ENCODE results near the gene LTB.
A peak's percentile ranks its signal among the peaks of the same experiment; 100 is the strongest.
"Not testable (repeated sequence)": the region's sequence is repeated elsewhere in the genome, so short reads cannot be mapped to it uniquely, and the experiment has no call there.

Gene LTB

DNA sequence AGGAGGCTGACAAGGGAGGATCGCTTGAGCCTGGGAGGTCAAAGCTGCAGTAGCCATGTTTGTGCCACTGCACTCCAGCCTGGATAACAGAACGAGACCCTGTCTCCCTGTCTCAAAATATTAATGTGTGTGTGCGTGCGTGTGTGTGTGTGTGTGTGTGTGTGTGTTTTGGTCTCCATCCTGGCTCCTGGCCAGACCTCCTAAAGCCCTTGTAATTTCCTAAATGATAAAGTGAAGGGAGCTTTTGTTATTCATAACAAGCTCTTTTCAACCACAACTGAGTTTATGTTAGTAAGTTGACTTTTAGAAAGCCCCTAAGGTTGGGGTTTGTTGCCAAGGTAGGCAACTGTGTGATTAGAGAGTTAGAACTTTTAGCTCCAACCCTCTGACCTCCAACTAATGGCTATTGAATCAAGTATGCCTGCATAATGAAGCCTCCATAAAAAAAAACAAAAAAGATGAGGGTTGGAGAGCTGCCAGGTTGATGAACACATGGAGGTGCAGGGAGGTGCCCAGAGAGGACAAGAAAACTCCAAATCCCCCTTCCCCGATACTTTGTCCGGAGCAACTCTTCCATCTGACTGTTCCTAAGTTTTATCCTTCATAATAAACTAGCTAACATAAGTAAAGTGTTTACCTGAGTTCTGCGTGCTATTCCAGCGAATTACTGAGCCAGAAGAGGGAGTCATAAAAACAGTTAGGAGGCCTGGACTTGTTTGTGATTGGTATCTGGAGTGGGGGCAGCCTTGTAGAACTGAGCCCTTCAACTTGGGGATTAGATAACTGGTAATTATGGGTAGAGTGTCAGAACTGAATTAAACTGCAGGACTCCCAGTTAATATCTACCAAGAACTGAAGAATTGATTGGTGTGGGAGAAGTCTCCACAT lies 27.5 kb upstream of the LTB start:
- no peak for DNase-seq (ENCODE audit: low read depth)

DNA sequence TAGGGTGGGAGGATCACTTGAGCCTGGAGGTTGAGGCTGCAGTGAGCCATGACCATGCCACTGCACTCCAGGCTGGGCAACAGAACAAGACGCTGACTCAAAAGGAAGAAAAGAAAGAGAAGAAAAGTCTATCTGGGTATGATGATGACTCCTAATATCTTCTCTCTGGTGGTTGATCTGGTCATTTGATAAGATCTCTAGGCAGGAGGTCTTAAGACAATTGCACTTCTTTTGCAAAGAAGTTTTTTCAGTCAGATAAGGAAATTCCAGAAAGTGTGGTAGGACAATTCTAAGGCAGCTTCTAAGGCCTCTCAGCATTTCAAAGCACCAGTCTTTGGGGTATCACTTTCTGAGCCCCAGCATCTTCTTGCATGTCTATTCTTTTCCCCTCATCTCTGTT lies 25.1 kb upstream of the LTB start:
- peak; percentile 21 for DNase-seq (ENCODE audit: low read depth)

DNA sequence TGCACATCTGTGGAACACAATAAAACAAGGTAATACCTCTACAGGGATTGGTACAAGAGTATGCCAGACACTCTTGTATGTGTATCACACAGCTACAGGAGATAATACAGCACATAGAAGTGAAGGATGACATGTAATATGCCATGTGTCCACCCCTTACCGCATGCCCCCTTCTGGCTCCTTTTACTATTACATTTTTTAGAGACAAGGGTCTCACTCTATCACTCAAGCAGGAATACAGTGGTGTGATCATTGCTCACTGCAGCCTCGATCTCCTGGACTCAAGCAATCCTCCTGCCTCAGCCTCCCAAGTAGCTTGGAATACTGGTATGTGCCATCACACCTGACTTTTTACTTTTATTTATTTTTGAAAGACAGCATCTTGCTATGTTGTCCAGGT lies 14.8 kb upstream of the LTB start:
- DNase-seq (ENCODE audit: low read depth): peak; percentile 55

DNA sequence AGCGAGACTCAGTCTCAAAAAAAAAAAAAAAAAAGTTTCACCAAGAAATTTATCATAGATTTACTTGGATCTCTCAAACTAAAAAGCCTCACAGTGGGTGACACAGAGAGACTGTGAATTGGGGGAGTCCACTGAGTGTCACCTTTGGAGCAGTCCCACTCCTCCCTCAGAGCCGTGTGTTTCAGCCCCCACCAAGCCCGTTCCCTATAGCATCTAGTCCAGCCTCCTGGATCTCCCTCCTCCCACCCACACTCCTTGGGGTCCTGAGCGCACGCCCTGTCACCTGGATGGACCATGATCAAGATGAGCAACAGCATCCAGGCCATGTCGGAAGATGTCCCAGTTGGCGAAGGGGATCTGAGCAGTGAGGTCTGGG lies 10.2 kb upstream of the LTB start:
- no peak for DNase-seq (ENCODE audit: low read depth)

DNA sequence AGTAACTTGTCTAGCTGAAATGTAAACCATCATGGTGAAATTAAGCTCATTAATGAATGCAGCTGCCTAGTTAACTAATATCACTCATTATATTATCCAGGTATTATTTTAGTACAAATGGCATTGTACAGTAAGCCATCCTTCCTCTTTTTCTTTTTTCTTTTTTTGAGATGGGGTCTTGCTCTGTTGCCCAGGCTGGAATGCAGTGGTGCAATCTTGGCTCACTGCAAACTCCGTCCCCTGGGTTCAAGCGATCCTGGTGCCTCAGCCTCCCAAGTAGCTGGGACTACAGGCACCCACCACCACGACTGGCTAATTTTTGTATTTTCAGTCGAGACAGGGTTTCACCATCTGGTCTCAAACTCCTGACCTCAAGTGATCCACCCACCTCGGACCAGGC lies 8.5 kb upstream of the LTB start:
- not testable (repeated sequence) for DNase-seq (ENCODE audit: low read depth)

DNA sequence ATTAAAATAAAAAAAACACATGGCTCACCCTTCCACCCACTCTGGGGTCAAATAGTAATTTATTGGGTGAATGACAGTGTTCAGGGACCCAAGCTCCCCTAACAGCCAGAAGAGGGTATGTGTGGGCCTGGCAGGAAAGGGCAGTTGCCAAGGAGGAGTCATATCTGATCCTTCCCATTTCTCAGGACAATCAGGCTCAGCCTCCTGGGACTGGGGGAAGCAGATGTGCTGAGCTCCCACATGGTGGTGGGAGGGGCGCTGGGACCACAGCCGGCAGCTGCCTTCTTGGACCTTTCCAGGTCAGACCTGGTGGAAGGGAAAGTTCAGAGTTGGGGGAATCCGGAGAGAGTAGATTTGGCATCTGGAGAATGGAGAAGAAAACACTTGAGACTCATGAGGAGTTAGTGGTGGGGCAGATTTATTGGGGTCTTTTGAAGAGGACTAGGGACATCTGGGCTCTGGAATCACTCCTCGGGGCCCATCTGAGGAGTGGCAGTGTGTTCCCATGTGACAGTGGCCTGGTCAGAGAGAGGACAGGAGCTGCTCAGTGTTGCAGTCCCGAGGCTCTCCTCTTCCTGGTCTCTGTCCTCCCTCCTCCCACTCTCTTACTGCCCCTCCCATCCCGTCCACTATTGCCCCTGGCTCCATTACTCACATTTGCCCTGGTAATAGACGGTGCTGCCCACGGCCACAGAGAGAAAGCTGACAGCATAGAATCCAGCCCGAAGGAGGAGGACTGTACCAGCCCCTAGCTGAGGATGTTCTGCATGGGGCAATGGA lies 6.8 kb upstream of the LTB start:
- peak; percentile 37 for DNase-seq (ENCODE audit: low read depth)

DNA sequence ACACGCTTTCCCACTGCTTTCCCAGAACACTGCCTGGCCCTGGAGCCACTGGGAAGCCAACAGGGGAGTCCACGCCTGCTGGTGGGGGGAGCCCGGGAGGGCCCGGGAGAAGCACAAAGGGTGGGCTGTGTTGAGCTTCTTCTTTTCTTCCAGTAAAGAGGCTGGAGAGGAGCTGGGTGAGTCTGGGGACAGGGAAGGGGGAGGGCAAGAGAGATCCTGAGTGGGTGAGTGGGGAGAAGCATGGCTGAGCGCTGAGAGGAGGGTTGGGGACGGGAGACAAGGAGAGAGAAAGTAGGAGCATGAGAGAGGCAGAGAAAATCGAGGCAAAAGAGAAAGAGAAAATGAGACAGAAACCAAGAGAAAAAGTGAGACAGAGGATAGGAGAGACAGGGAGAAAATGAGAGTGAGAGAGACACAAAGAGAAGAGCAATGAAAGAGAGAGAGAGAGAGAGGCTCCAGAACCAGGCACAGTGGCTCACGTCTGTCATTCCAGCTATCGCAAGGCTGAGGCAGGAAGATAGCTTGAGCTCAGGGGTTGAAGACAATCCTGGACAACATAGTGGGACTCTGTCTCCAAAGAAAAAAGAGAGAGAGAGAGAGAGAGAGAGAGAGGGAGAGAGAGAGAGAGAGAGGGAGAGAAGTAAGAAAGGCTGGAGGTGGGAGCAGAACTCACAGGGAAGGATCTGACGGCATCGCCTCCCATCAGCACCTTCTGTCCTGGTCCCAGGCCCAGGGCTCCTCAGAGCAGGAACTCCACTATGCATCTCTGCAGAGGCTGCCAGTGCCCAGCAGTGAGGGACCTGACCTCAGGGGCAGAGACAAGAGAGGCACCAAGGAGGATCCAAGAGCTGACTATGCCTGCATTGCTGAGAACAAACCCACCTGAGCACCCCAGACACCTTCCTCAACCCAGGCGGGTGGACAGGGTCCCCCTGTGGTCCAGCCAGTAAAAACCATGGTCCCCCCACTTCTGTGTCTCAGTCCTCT lies 5.9 kb upstream of the LTB start:
- no peak for DNase-seq (ENCODE audit: low read depth)

DNA sequence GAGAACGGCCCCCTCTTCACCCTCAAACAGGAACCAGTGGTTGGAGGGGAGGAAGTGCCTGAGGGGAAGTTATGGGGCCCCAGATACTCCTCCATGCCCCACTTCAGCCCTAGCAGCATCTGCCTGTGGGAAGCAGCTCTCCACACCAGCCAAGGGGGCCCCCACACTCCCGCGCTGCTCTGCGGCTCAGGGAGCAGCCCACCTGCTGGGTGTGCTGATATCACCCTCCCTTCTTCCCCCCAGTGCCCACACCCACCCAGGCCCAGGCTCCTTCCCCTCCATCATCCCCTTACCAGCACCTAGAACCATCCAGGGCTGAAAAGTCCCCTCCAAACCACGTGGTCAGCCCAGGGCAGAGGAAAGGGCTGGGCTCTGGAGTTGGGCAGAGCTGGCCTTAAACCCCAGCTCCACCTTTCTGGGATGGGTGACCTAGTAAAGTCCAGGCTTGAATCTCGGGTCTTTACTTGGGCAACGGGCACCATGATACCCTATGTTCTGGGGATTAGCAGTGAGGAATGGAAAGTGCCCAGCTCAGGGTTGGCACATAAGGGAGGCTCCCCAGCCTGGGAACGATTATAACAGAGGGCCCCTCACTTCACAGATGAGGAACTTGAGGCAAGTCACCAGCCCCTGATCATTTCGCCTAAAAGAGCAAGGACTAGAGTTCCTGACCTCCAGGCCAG lies 4.5 kb upstream of the LTB start:
- no peak for DNase-seq (ENCODE audit: low read depth)

DNA sequence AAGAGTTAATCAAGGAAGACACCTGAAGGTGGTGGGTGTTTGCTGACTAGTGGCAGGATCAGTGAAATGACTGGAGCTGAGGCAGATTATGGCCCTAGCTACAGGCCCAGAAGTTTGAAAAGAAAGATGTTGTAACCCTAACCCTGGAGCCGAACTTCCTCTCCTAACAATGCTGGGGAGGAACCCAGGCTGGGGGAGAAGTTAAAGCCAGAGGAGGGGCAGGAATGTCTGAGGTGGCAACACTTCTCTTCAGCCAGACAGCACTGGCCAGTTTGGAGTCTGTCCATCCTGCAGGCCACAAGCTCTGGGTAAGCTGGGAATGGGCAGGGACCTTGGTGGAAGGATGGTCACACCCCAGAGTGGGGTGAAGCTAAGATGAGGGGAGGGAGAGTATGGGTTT lies 3.8 kb upstream of the LTB start, which contains the start of gene LST1:
Gene LST1, plus strand, starts transcription at position 270 of the 400 bp plus-strand sequence. CDS start 1,023 bp downstream, outside the sequence.
- DNase-seq (ENCODE audit: low read depth): peak; percentile 13

DNA sequence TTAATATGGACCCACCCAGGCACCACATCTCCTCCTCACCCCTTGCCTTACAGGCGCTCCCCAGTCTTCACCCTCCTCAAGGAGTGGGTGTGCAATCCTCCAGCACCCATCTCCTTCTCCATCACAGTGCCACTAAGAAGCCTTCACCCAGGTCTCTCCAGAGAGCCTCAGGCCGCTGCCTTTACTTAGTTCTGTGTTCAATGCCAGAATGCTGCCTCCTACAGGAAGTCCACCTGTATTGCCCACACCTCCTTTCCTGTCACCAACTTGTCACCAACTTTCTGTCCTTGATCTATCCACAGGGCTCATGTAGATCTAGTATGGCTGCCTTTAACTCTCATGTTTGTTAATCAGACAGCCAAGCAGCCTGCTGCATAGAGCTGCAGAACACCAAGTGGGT lies 3.3 kb upstream of the LTB start:
- DNase-seq (ENCODE audit: low read depth): peak; percentile 27

DNA sequence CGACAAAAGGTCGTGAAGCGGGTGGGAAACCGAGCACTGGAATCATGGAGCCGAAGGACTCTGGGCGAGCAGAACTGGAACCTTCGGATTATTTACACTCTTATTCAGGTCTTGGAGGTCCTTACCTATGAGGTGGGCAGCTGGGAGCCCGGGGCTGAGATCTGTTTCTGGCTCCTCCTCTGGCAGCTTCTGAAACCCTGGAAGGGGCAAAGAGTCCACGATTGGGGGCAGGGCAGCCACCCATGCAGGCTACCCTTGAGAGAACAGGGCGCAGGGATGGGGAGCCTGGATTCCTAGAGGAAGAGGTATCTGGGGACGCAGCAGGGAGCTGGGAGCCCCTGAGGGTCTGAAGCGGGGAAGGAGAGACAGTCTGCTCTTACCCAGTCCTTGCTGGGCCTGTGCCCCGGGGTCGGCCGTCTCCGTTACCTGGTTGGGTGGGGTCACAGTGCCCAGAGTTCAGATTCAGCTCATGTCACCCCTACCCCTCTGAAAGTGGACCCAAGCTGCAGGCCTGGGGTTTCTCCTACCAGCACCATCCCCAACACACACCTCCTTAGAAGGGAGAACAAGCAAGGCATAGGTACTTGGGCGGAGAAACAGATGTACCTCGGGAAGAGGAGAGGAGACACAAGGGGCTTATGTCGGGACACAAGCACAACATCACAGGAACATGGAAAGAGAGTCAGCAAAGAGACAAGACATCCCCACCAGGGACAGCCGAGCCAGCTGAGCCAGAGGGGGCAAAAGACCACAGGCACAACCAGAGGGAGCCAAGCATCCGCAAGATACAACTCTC lies 592 bp downstream of the LTB start:
- DNase-seq (ENCODE audit: low read depth): no peak

DNA sequence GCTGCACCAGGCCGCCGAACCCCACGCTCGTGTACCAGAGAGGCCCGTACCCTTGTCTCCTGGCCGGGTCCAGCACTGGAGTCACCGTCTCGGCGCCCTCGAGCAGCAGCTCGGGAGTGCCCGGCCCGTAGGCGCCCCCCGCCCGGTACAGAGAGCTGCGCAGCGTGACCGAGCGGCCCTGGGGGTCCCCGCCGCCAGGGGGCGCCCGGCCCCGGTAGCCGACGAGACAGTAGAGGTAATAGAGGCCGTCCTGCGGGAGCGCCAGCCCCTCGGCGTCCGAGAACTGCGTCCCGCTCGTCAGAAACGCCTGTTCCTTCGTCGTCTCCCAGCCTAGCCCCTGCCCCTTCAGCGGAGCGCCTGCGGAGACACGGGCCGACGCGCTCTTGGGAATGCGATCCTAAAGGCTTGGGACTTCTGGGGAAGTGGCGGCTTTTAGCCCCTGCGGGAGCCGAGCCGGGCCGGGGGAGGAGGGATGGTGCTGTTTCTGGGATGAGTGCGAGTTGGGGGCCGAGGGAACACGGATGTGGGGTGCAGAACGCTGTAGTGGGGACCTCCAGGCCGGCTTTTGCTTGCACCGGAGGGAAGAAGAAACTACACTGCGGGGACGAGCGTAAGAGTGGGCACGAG lies 1.3 kb downstream of the LTB start:
- DNase-seq (ENCODE audit: low read depth): peak; percentile 85

DNA sequence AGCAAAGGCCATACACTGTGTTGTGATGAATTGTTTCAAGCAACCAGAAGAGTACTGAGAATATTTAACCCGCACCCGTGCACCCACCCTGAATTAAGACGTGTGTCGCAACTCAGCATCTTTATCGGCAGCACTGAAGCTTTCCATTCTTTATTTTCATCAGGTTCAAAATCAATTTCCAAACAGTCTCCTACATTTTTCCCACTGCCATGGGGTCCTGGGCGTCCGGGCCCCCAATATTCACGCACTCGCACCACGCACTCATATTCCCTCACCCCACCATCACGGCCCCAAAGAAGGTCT lies 1.8 kb downstream of the LTB start:
- DNase-seq (ENCODE audit: low read depth): no peak

DNA sequence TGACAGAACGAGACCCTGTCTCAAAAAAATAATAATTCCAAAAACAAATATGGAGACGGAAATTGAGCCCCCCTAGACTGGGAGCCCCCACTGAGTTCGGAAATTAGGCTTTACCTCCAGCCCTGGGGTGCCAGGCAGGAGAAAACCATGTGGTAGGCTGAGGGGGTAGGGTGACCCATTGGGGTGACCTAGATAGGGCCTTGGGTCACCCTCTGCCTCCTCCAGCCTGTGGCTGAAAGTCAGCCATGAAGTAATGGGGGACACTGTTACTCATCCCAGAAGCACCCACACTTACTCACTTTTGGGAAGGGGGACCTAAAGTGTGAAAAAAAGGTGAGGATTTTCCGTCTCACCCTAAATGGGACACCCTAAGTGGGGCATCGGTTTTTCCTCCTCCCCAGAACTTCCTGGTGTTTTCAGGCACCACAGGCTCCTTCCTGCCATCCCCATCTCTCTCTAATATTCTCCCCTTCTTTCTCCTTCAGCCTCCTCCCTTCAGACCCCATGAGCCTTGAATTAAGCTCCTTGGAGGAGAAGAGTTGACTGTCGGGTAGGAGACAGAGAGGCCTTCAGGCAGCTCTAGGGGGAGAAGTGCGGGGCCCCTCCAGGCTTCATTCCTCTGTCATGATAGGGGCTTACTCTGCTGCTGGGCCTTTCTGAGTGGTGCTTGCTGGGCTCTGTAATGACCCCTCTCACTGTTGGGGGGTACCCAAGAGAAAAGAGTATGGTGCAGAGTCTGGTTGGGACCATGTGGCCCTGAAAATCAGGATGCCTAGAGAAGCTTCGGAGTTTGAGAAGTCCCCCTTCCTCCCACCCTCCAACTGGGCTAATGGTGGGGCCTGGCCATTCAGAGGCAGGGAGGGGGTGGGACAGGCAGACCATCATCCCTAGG lies 2.4 kb downstream of the LTB start:
- no peak for DNase-seq (ENCODE audit: low read depth)

DNA sequence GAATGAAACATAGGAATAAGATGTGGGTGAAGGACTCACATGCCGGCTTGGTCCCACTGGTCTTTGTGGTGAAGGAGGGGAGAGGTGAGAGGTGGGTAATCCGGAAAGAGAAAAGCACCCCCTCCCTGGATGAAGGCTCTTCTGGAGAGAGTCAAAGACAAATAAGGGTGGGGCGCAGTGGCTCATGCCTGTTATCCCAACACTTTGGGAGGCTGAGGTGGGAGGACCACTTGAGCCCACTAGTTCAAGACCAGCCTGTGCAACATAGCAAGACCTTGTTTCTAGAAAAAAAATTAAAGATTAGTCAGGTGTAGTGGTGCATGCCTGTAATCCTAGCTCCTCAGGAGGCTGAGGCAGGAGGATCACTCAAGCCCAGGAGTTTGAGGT lies 3.1 kb downstream of the LTB start:
- no peak for DNase-seq (ENCODE audit: low read depth)

DNA sequence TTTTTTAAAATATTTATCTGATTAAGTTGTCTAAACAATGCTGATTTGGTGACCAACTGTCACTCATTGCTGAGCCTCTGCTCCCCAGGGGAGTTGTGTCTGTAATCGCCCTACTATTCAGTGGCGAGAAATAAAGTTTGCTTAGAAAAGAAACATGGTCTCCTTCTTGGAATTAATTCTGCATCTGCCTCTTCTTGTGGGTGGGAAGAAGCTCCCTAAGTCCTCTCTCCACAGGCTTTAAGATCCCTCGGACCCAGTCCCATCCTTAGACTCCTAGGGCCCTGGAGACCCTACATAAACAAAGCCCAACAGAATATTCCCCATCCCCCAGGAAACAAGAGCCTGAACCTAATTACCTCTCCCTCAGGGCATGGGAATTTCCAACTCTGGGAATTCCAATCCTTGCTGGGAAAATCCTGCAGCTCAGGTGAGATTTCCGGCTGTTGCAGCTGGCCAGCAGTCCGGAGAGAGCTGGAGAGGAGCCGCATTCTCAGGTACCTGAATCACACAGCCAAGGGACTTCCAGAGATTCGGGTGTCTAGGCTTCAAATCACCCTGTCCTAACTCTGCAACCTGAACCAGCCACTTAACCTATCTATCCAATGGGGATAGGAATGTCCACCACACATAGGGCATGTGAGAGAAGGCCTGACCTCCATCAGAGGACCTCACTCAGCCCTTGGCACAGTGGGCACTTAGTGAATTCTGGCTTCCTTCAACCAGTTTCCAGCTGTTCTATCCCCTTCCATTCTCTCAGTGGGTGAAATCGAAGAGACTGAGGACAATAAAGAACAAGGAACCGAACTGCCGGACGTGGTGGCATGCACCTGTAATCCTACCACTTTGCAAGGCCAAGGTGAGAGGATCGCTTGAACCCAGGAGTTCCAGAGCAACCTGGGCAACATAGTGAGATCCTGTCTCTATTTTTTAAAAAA lies 3.8 kb downstream of the LTB start:
- no peak for DNase-seq (ENCODE audit: low read depth)

DNA sequence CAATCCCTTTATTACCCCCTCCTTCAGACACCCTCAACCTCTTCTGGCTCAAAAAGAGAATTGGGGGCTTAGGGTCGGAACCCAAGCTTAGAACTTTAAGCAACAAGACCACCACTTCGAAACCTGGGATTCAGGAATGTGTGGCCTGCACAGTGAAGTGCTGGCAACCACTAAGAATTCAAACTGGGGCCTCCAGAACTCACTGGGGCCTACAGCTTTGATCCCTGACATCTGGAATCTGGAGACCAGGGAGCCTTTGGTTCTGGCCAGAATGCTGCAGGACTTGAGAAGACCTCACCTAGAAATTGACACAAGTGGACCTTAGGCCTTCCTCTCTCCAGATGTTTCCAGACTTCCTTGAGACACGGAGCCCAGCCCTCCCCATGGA lies 4.7 kb downstream of the LTB start:
- no peak for DNase-seq (ENCODE audit: low read depth)

DNA sequence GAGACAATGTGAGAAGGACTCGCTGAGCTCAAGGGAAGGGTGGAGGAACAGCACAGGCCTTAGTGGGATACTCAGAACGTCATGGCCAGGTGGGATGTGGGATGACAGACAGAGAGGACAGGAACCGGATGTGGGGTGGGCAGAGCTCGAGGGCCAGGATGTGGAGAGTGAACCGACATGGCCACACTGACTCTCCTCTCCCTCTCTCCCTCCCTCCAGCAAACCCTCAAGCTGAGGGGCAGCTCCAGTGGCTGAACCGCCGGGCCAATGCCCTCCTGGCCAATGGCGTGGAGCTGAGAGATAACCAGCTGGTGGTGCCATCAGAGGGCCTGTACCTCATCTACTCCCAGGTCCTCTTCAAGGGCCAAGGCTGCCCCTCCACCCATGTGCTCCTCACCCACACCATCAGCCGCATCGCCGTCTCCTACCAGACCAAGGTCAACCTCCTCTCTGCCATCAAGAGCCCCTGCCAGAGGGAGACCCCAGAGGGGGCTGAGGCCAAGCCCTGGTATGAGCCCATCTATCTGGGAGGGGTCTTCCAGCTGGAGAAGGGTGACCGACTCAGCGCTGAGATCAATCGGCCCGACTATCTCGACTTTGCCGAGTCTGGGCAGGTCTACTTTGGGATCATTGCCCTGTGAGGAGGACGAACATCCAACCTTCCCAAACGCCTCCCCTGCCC lies 5.2 kb downstream of the LTB start:
- no peak for DNase-seq (ENCODE audit: low read depth)
